Liver (tissue), 2 donors: ENCODE data around the gene APIP.

ENCODE experiments used
- TF ChIP-seq, protein P1 (sequence below): fragments of 150-350 bp; IDR thresholded peaks from 2 replicates; pipeline ENCODE4 v1.5.1; 2017; ENCODE audit warnings: improper control_type of control experiment, low read depth, low read length; ENCODE audit not compliant: missing input control
- TF ChIP-seq, protein P2 (sequence below): IDR thresholded peaks from 2 replicates; pipeline ENCODE4 v1.6.1; 2016; ENCODE audit warnings: antibody characterized with exemption, mild to moderate bottlenecking
- donor health status: healthy.

DNA sequence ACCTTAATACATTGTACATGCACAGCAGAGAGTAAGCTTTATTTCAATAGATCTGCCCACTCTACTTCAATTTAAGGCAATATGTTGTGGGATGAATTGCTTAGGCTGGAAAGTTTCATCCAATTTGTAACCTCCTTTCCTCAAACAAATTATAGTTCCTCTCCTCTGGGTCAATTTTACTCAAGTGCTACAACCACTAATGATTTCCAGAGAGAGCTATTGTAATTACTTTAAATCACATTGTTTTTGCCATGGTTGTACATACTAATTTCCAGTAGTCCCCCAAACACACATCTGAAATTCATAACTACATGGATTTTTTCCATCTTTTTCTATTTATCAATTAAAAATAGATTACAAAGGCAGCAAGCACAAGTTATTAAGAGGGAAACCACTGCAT lies 72.9 kb downstream of the APIP start:
- TF ChIP-seq, protein P1, sequence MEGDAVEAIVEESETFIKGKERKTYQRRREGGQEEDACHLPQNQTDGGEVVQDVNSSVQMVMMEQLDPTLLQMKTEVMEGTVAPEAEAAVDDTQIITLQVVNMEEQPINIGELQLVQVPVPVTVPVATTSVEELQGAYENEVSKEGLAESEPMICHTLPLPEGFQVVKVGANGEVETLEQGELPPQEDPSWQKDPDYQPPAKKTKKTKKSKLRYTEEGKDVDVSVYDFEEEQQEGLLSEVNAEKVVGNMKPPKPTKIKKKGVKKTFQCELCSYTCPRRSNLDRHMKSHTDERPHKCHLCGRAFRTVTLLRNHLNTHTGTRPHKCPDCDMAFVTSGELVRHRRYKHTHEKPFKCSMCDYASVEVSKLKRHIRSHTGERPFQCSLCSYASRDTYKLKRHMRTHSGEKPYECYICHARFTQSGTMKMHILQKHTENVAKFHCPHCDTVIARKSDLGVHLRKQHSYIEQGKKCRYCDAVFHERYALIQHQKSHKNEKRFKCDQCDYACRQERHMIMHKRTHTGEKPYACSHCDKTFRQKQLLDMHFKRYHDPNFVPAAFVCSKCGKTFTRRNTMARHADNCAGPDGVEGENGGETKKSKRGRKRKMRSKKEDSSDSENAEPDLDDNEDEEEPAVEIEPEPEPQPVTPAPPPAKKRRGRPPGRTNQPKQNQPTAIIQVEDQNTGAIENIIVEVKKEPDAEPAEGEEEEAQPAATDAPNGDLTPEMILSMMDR: no peak
- TF ChIP-seq, protein P2, sequence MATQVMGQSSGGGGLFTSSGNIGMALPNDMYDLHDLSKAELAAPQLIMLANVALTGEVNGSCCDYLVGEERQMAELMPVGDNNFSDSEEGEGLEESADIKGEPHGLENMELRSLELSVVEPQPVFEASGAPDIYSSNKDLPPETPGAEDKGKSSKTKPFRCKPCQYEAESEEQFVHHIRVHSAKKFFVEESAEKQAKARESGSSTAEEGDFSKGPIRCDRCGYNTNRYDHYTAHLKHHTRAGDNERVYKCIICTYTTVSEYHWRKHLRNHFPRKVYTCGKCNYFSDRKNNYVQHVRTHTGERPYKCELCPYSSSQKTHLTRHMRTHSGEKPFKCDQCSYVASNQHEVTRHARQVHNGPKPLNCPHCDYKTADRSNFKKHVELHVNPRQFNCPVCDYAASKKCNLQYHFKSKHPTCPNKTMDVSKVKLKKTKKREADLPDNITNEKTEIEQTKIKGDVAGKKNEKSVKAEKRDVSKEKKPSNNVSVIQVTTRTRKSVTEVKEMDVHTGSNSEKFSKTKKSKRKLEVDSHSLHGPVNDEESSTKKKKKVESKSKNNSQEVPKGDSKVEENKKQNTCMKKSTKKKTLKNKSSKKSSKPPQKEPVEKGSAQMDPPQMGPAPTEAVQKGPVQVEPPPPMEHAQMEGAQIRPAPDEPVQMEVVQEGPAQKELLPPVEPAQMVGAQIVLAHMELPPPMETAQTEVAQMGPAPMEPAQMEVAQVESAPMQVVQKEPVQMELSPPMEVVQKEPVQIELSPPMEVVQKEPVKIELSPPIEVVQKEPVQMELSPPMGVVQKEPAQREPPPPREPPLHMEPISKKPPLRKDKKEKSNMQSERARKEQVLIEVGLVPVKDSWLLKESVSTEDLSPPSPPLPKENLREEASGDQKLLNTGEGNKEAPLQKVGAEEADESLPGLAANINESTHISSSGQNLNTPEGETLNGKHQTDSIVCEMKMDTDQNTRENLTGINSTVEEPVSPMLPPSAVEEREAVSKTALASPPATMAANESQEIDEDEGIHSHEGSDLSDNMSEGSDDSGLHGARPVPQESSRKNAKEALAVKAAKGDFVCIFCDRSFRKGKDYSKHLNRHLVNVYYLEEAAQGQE: no peak
